IgD-negative memory B cell (primary cell): Measurements from ENCODE around the gene MLH1. TPM values are rescaled to one million over a fixed set of nuclear protein-coding genes. Genes with fewer than 3 reads are reported as not detected.
"Not testable (repeated sequence)": the region's sequence is repeated elsewhere in the genome, so short reads cannot be mapped to it uniquely, and the experiment has no call there.

Experiments used
- H3K27ac Mint-ChIP-seq, 3 donors: one replicate each; pipeline ENCODE4 v1.8.0; 2020 to 2022; ENCODE audit warnings: mild to moderate bottlenecking in 3 of 3, mixed read lengths in 3 of 3, moderate library complexity in 1 of 3
- H3K27me3 Mint-ChIP-seq: one replicate; pipeline ENCODE4 v1.8.0; 2021; ENCODE audit warnings: mixed read lengths
- H3K36me3 Mint-ChIP-seq: one replicate; pipeline ENCODE4 v1.8.0; 2020; ENCODE audit warnings: mild to moderate bottlenecking, mixed read lengths
- H3K4me1 Mint-ChIP-seq, 3 donors: one replicate each; pipeline ENCODE4 v1.8.0; 2020 to 2022; ENCODE audit warnings: mixed read lengths in 3 of 3, mild to moderate bottlenecking in 1 of 3
- H3K4me3 Mint-ChIP-seq, 4 donors: one replicate each; pipeline ENCODE4 v1.8.0; 2020 to 2022; ENCODE audit warnings: mild to moderate bottlenecking in 4 of 4, mixed read lengths in 4 of 4, moderate library complexity in 3 of 4
- H3K9me3 Mint-ChIP-seq, 3 donors: one replicate each; pipeline ENCODE4 v1.8.0; 2020 to 2021; ENCODE audit warnings: mixed read lengths in 3 of 3, mild to moderate bottlenecking in 1 of 3
- polyA plus RNA-seq: library from polyadenylated mRNA; unstranded; fragments of 300-500 nt; fragmentation: Illumina TruSeq; gene quantifications from one replicate; pipeline ENCODE4 v1.2.3, GENCODE V29; 2021

Gene MLH1
- 19.7 TPM for polyA plus RNA-seq

- H3K4me3 Mint-ChIP-seq, result no peak within 1 kb of the TSS
- H3K9me3 Mint-ChIP-seq, result no peaks in the 10 kb centered on the region
- peaks cover 13% of the 10 kb centered on the region for H3K36me3 Mint-ChIP-seq
- H3K27ac Mint-ChIP-seq, result no peak within 1 kb of the TSS
- H3K4me1 Mint-ChIP-seq, result peaks cover 14 to 32% (median 24%) of the 10 kb centered on the region in 3 donors
- H3K27me3 Mint-ChIP-seq, result no peaks in the 10 kb centered on the region
These were observed at the start of gene MLH1 for GRCh38 chr3:36993326-36994283. MLH1 (plus strand) TSS chr3:36993518; CDS start chr3:36993548, 30 bp downstream.

GRCh38 chr3:36943601-36944000, 49.7 kb upstream of the MLH1 start:
- H3K4me3 Mint-ChIP-seq, result peak overlapping the region; percentile 83 to 92 (median 89)
- peak overlapping the region in 2 of 3 donors; percentile 6 to 53 for H3K27ac Mint-ChIP-seq
- peaks cover 14 to 26% (median 14%) of the 10 kb centered on the region in 3 donors for H3K4me1 Mint-ChIP-seq

GRCh38 chr3:36944012-36944640, 49.2 kb upstream of the MLH1 start:
- Mint-ChIP-seq H3K27me3 (no peaks in the 10 kb centered on the region), H3K9me3 (peaks cover 2 to 5% (median 3%) of the 10 kb centered on the region in 3 donors), H3K4me1 (peaks cover 14 to 28% (median 14%) of the 10 kb centered on the region in 3 donors), H3K27ac (peak overlapping the region in 2 of 3 donors; percentile 6 to 53), H3K4me3 (peak overlapping the region; percentile 83 to 92 (median 89)), H3K36me3 (peaks cover 5% of the 10 kb centered on the region)

More at GRCh38 chr3:36943601-36944000, 49.7 kb upstream of the MLH1 start:
- Mint-ChIP-seq H3K9me3 (peaks cover 2 to 5% (median 3%) of the 10 kb centered on the region in 3 donors), H3K27me3 (no peaks in the 10 kb centered on the region), H3K36me3 (peaks cover 5% of the 10 kb centered on the region)

- H3K4me1 Mint-ChIP-seq, result peaks cover 12 to 34% (median 12%) of the 10 kb centered on the region in 3 donors
- H3K9me3 Mint-ChIP-seq, result peaks cover 2 to 5% (median 3%) of the 10 kb centered on the region in 3 donors
These were observed 48.6 kb upstream of the MLH1 start, which contains the start of gene TRANK1 for GRCh38 chr3:36944641-36945270. TRANK1 (minus strand) TSS chr3:36945054; CDS start chr3:36944809, 245 bp downstream.

GRCh38 chr3:36945333-36945980, 47.9 kb upstream of the MLH1 start:
- peak overlapping the region; percentile 86 to 96 (median 95) for H3K4me3 Mint-ChIP-seq
- no peaks in the 10 kb centered on the region for H3K27me3 Mint-ChIP-seq
- peaks cover 12 to 31% (median 12%) of the 10 kb centered on the region in 3 donors for H3K4me1 Mint-ChIP-seq
- peak overlapping the region; percentile 33 to 90 (median 44) for H3K27ac Mint-ChIP-seq
- H3K36me3 Mint-ChIP-seq, result peaks cover 5% of the 10 kb centered on the region
- peaks cover 2 to 5% (median 3%) of the 10 kb centered on the region in 3 donors for H3K9me3 Mint-ChIP-seq

More at GRCh38 chr3:36944641-36945270, 48.6 kb upstream of the MLH1 start, which contains the start of gene TRANK1:
- peaks cover 5% of the 10 kb centered on the region for H3K36me3 Mint-ChIP-seq
- H3K27ac Mint-ChIP-seq, result peak within 1 kb of the TSS; percentile 44 to 90 (median 86)
- H3K27me3 Mint-ChIP-seq, result no peaks in the 10 kb centered on the region
- H3K4me3 Mint-ChIP-seq, result peak within 1 kb of the TSS; percentile 86 to 96 (median 95)

- not testable (repeated sequence) for H3K27ac Mint-ChIP-seq, H3K27me3 Mint-ChIP-seq, H3K36me3 Mint-ChIP-seq, H3K9me3 Mint-ChIP-seq
- Mint-ChIP-seq H3K4me3 (peak overlapping the region in 1 of 4 donors; percentile 96), H3K4me1 (peaks cover 8 to 19% (median 12%) of the 10 kb centered on the region in 3 donors)
These were observed 45.5 kb upstream of the MLH1 start for GRCh38 chr3:36947814-36948213.

GRCh38 chr3:36954452-36955134, 38.7 kb upstream of the MLH1 start:
- Mint-ChIP-seq H3K9me3 (no peaks in the 10 kb centered on the region), H3K4me3 (no peak overlapping the region), H3K27ac (no peak overlapping the region), H3K36me3 (peaks cover 3% of the 10 kb centered on the region), H3K4me1 (peaks cover 1 to 9% (median 6%) of the 10 kb centered on the region in 3 donors), H3K27me3 (no peaks in the 10 kb centered on the region)

- Mint-ChIP-seq H3K9me3 (no peaks in the 10 kb centered on the region), H3K27ac (no peak overlapping the region), H3K4me3 (no peak overlapping the region), H3K27me3 (no peaks in the 10 kb centered on the region), H3K4me1 (peaks cover 0 to 9% (median 6%) of the 10 kb centered on the region in 3 donors), H3K36me3 (peaks cover 3% of the 10 kb centered on the region)
These were observed 37.2 kb upstream of the MLH1 start for GRCh38 chr3:36956155-36956554.

- Mint-ChIP-seq H3K4me1 (peaks cover 0 to 9% (median 6%) of the 10 kb centered on the region in 3 donors), H3K36me3 (peaks cover 3% of the 10 kb centered on the region), H3K9me3 (no peaks in the 10 kb centered on the region), H3K27me3 (no peaks in the 10 kb centered on the region), H3K4me3 (no peak overlapping the region), H3K27ac (no peak overlapping the region)
These were observed 36.3 kb upstream of the MLH1 start for GRCh38 chr3:36957063-36957462.

GRCh38 chr3:36957862-36958686, 35.2 kb upstream of the MLH1 start:
- Mint-ChIP-seq H3K4me3 (peak overlapping the region in 1 of 4 donors; percentile 60), H3K36me3 (peaks cover 3% of the 10 kb centered on the region), H3K4me1 (peaks cover 0 to 9% (median 6%) of the 10 kb centered on the region in 3 donors), H3K9me3 (no peaks in the 10 kb centered on the region), H3K27ac (no peak overlapping the region), H3K27me3 (no peaks in the 10 kb centered on the region)

GRCh38 chr3:36959821-36960220, 33.5 kb upstream of the MLH1 start:
- Mint-ChIP-seq H3K36me3 (peaks cover 3% of the 10 kb centered on the region), H3K4me3 (no peak overlapping the region), H3K27me3 (no peaks in the 10 kb centered on the region), H3K27ac (no peak overlapping the region), H3K9me3 (no peaks in the 10 kb centered on the region), H3K4me1 (peaks cover 3 to 16% (median 11%) of the 10 kb centered on the region in 3 donors)

- Mint-ChIP-seq H3K4me3 (no peak overlapping the region), H3K36me3 (peaks cover 3% of the 10 kb centered on the region), H3K4me1 (peaks cover 7 to 22% (median 18%) of the 10 kb centered on the region in 3 donors), H3K9me3 (no peaks in the 10 kb centered on the region), H3K27me3 (no peaks in the 10 kb centered on the region), H3K27ac (no peak overlapping the region)
These were observed 32.8 kb upstream of the MLH1 start for GRCh38 chr3:36960502-36960901.

- not testable (repeated sequence) for H3K9me3 Mint-ChIP-seq, H3K4me3 Mint-ChIP-seq, H3K36me3 Mint-ChIP-seq, H3K27me3 Mint-ChIP-seq, H3K27ac Mint-ChIP-seq
- H3K4me1 Mint-ChIP-seq, result peaks cover 7 to 24% (median 18%) of the 10 kb centered on the region in 3 donors
These were observed 30.3 kb upstream of the MLH1 start for GRCh38 chr3:36963008-36963407.
